Posterior cingulate gyrus (tissue), 11 donors: ENCODE measurements around the gene PHACTR1.

ENCODE experiments used
- DNase-seq, 10 donors: peaks; one replicate each; pipeline versions ENCODE4 v3.0.0 to v3.0.0-alpha.2; 2020 to 2021; ENCODE audit warnings: mixed read lengths in 3 of 10
- intact Hi-C: fragments of 100-400 bp; cut with DNase I; formaldehyde crosslinking; loops from one replicate; pipeline ENCODE4 v1.15.1; 2023

PHACTR1 gene

DNA sequence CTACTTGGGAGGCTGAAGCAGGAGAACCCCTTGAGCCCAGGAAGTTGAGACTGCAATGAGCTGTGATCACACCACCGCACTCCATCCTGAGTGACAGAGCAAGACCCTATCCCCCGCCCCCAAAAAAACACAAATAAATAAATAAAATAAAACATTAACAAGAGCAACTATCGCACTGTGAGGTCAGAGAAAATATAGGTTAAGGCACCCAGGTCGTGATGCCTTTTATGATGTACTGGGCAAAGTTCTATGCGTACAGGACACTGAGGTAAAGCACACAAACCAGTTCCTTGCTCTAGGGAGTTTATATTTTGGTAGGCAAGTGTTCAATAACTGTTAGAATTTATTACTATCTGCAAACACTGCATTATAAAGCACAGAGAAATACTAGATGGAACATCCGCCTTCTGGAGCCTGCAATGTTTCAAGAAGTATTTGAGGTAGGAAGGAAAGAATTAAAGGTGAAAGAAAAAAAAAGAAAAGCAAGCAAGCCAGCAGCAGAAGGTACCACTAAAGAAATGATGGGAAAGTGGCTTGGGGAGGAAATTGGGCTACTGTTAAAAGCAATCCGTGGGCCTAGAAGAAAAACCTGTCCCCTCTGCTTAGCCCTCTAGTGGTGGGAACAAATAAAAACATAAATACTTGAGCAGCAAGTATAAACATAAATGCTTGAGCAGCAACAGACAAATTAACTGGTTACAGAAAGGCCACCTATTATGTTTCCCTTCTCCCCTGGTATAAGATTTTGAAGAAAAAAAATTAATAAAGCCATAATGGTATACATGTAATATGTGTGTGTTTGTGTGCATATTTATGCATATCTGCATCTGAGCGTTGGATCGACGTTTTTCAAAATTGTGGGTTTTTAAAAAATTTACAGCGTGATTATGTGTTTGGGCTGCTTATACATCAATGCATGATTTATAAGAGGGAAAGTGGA, 128.0 kb downstream of the PHACTR1 start:
- DNase-seq, result no peak
- intact Hi-C loops, result no loop called here

DNA sequence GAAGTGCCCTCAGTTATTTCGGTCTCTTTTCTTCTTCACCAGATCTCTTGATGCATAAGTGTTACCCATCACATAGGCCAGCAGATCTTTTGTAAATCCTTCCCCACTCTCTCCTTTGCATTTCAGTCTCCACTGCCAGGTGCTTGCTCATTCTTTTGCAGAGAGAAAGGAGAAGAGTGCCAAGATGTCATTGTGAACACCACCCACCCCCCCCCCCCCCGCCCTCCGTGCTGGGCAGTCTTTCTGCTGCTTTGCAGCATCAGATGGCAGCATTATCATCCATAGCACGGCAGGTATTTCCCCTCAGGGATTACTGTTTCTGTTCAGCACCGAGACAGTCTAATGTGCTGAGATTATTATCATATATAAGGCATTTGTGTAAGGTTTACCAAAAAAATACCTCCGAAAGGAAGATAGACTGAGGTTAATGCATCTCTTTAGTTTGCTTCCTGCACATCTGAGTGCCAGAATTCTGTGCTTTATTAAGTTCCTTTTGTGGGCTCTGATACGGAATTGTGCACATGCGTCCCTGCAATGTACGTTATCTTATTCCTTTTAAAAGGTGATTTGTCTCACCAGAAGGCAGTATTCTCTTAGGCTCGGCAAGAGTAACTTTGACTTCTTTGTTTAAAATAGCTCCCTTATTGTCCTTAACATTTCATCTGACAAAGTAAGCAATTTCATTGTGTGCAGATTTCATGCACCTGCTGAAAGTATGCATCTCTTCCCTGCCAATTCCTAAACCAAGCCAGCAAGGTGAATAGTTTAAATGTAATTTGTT, 128.8 kb downstream of the PHACTR1 start:
- intact Hi-C loops, result no loop called here
- DNase-seq, result no peak

DNA sequence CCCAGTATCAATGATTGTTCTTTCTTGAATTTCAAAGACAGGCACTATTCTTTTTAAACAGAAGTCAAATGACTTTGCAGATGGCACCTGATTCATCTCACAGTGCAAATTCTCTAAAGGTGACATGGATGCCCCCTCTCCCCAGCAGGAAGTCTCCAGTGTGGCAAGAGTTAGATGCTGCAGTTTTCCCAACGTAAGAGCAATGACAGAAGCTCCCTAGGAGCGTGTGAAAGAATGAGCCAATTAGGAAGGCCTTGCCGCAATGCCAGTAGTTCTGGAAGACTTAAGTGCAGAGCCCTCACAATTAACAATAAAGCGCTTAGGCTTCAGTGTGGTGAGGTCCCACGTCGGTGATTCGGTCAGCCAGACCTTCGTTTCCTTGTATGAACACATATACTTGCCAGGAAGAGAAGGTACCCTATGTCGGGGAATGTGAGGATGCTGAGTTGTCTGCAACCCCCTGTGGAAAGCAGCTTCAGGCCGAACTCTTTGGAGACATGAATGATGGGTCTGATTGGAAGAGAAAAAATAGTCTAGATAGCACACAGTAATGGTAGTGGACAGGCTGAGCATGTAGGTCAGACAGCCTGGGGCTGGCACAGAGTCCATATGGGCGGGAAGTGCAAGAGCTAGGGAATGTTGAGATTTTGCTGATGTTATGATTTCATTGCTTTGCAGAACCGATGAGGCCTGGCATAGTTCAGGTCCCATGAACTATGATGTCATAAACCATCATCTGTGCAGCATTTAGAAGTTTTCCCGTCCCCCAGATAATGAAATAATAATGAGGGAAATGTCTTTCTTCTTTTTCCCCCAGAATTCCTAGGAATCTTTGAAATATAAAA, 132.6 kb downstream of the PHACTR1 start:
- no peak for DNase-seq
- intact Hi-C loops, result no loop called here

DNA sequence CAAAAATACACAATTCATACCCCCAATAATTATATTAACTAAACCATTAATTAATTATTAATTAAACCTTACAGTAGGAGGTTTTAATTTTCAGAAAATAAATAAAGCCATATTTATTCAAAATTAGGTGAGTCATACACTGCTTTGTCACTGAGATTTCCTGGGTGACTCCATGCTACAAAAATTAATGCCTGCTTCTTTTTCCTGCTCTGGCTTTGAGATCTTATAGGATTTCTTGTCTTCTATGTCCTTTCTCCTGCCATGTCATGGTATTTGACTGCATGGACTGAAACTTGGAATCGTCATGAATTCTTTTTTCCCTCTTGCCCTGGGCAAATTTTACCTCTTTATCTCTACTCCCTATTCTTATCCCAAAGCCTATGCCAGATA, 133.2 kb downstream of the PHACTR1 start:
- intact Hi-C loops, result no loop called here
- no peak for DNase-seq

DNA sequence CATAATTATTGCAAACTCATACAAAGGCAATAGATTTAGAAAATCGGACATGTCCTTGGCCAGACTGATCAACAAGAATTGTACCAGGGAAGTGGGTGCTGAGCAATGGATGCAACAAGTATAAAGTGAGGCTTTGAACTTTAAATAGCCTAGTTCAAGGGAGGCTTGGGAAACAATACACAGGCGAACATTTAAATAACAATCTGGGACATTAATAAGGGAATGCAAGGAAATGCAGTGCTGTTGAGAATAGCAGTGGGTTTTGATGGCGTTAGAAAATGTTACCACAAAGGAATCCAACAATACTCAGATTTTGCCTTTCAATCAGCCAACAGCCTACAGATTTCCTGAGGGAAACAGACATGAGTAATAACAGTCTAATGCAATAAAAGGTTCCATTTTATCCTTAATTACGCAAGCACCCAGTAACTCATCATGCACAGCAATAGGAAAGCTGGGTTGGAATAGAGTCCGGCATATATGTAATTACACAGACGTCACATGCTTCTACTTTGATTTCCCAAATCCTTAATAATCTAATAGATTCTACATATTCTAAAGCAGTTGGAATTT, 134.6 kb downstream of the PHACTR1 start:
- DNase-seq, result no peak

DNA sequence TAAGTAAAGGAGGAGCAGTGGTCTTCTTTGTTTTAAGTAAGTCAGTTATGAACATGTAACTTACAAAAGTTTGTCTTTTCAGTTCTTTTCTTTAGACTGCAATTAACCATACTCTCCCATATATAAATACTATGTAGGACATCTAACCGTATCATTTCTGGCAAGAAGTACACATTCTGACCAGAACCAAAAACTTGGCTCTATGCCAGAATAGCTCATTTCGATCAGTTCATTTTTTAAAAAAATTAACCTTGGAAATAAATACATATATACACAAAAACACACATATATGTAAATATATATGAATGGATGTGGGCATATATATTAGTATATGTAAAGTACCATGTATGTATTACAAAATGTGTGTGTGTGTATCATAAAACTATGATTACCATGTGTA, 145.0 kb downstream of the PHACTR1 start:
- intact Hi-C loops, result no loop called here
- no peak for DNase-seq

More for the DNA sequence above, 134.6 kb downstream of the PHACTR1 start:
- intact Hi-C loops, result no loop called here

- no peak for DNase-seq
- intact Hi-C loops, result no loop called here
Observed at GRCh38 chr6:12865117-12865516, 148.6 kb downstream of the PHACTR1 start.

DNA sequence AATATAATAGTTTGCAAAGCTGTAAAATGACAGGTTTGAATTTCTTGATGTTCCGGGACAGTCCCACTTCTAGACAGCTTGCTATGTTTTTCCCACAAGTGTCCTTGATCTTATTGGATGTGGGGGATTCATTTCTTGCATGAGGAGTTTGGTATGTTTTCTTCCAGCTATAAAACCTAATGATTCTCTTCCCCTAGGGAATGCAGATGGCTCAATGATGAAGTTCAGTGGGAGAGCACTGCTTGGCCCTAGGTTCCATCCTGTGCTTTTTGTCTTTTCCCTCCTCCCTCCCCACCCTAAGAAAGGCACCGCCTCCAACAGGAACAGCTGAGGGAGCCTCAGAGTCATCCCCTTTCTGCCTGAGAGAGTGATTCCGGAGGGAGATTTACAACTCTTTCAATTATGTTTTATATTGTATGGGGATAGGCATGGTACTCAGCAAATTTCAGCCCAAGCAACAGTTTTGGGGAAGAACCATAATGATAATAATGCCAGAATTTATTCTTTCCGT, 149.2 kb downstream of the PHACTR1 start:
- no peak for DNase-seq
- intact Hi-C loops, result no loop called here

DNA sequence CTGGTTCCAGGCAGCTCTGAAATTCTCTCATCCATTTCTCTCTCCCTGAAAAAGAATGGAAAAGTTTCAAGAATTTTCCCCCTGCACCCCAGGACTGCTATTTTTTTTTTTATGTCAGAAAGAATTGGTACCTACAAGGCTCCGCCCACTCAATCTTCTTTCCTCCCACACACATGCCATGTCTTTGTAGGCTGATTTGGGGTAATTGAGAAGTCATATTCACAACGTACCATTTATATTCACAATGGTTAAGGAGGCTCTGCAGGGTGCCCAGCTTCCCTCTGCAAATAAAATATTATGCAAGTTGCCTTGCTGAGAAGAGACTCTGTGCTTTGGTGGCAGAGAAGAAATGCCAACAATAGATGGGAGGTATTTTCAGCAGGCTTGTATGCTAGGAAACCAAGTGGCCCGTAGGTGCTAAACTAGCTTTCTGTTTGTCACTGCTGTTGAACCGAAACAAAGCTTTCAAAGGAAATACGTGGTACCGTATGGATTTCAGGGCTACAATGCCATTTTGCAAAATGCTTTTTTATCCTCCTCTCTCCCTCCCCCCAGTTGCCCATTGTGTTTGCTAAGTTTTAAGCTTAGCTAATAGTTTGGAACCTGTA, 150.0 kb downstream of the PHACTR1 start:
- intact Hi-C loops, result no loop called here
- no peak for DNase-seq

GRCh38 chr6:12869816-12870432, 153.4 kb downstream of the PHACTR1 start:
- no peak for DNase-seq
- intact Hi-C loops, result no loop called here

DNA sequence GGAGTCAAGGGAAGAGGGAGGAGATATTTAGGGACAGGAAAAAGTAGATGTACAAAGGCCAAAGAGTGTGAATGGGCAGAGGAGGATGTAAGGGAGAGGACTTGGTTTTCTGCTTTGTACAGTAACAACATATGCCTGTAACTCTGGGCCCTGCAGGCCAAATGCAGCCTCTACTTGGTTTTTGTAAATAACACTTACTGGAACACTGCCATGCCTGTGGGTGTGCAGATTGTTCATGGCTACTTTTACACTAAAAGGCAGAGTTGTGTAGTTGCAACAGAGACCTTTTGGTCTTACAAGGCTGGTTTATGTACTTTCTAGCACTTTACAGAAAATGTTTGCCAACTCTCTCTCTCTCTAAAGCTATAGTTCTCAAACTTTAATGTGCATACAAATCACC, 157.1 kb downstream of the PHACTR1 start:
- DNase-seq, result no peak
- intact Hi-C loops, result no loop called here

DNA sequence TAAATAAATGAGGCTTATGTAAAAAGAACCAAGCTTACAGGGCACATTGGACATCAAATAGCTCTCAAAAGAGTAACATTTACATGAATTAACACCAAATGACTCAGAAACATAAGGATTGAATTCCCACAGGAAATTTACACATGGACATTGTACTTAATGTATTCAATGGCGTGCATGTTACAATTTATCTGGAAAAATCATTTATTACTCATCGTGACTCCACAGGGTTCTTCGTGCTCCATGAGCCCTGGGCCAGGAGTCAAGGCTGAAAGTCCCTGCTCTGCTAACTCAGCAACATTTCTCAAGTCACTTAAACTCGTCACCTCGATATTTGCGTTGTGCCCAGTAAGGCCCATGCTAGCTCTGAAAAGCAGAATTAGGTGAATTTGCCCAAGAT, 158.5 kb downstream of the PHACTR1 start:
- intact Hi-C loops, result no loop called here
- no peak for DNase-seq

DNA sequence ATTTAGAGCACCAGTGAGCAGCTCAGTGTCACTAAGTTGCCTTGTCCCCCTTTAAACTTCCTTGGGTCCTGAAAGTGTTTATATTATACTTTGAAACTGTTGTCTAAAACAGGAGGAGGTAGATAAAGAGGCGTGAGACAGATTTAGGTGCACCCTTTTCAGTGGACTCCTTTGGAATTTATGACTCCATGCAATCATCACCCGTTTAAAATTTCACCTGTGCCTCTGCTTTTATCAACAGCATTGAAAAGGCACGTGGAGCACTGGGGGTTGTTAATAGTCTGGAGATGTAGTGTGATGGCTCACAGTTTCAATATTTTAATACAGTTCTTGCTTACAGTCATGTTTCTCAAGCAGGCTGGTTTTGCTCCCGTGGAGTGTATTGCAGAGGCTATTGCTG, 162.2 kb downstream of the PHACTR1 start:
- DNase-seq, result no peak
- intact Hi-C loops, result no loop called here

DNA sequence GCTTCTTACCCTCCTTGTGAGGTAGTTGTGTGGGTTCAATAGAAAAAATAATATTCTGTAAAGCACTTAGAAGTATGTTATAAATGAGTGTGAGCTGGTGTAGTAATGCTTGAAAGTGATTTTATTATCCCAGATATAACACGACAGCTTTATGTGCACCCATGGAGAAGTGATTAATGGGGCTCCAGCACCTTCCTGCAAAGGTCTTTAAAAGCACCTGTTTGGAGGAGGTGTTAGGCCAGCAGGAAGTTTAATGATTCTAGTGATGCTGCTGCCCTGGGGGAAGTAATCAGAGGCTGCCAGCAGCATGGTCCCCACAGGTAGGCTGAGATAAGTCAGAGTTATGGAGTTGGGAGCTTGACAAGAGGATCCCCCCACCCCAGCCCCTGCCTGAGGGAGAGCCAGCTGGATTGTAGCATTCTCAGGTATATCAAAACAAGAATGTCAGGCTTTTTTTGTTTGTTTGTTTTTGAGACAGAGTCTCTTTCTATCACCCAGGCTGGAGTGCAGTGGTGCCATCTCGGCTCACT, 166.3 kb downstream of the PHACTR1 start:
- no peak for DNase-seq
- intact Hi-C loops, result no loop called here

- intact Hi-C loops, result no loop called here
- no peak for DNase-seq
Observed at GRCh38 chr6:12884983-12885382, 168.4 kb downstream of the PHACTR1 start.

- peak in 1 of 10 donors; percentile 17 for DNase-seq
- intact Hi-C loops, result no loop called here
Observed at GRCh38 chr6:12886961-12887775, 170.6 kb downstream of the PHACTR1 start.

DNA sequence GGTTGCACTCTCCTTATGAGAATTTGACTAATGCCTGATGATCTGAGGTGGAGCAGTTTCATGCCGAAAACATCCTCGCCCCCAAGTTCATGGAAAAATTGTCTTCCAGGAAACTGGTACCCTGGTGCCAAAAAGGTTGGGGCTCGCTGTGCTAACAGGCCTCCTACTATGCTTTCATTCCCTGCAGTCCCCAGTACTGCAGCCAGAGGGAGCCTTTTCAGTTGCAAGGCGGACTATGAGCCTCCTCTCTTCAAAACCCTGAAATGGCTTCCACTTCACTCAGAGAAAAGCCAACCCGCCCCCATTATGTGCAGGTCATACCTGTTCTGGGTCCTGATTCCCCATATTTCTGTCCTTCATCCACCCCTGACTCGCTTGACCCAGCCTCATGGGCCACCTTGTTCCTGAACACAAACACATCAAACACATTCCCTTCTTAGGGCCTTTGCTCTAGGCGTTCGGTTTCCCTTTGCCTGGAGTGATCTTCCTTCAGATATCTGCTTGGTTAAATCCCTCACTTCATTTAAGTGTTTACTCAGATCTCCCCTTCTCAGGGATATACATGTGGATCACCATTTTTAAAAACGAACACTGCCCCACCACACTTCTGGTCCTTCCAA, 173.7 kb downstream of the PHACTR1 start:
- intact Hi-C loops, result no loop called here
- no peak for DNase-seq

DNA sequence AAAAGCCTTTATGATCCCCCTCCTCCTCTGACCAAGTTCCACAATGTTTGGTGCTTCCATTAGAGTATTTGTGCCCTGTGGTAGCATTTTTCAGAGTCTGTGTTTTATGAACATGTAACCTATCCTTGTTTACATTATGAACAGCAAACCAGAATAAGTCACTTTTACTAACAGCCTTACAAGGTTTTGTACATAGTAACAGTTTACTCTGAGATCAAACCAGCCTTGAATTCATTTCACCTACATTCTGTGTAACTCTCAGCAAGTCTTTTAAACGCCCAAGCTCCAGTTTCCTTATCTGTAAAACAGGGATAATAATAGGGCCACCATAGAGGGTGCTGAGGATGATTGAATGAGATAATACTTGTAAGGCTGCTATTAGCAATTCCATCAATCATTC, 175.0 kb downstream of the PHACTR1 start:
- intact Hi-C loops, result no loop called here
- DNase-seq, result no peak
